ES-I3 (cell line): ENCODE results near the gene GBF1.

Experiments used
- H3K36me3 ChIP-seq: 2 replicates; pipeline ENCODE4 v1.6.1; 2013; ENCODE audit warnings: mild to moderate bottlenecking, low read length, control low read depth, moderate library complexity; ENCODE audit not compliant: insufficient read depth
- H3K4me1 ChIP-seq: 2 replicates; pipeline ENCODE4 v1.6.1; 2013; ENCODE audit warnings: mild to moderate bottlenecking, control low read depth, low read length; ENCODE audit not compliant: insufficient read depth
- H3K9ac ChIP-seq: 2 replicates; pipeline ENCODE4 v1.6.1; 2013; ENCODE audit warnings: low read depth, mild to moderate bottlenecking, low read length, moderate library complexity
- H3K9me3 ChIP-seq: 2 replicates; pipeline ENCODE4 v1.6.1; 2013; ENCODE audit warnings: mild to moderate bottlenecking, low read length, moderate library complexity; ENCODE audit not compliant: control insufficient read depth, insufficient read depth

GBF1 gene

GRCh38 chr10:102267748-102268147 lies 22.4 kb downstream of the GBF1 start:
- no peak overlapping the region for H3K9ac ChIP-seq
- no peaks in the 10 kb centered on the region for H3K9me3 ChIP-seq
- no peaks in the 10 kb centered on the region for H3K36me3 ChIP-seq
- no peaks in the 10 kb centered on the region for H3K4me1 ChIP-seq

GRCh38 chr10:102268375-102268888 lies 23.1 kb downstream of the GBF1 start:
- H3K36me3 ChIP-seq, result no peaks in the 10 kb centered on the region
- H3K4me1 ChIP-seq, result no peaks in the 10 kb centered on the region
- H3K9me3 ChIP-seq, result no peaks in the 10 kb centered on the region
- no peak overlapping the region for H3K9ac ChIP-seq

GRCh38 chr10:102269017-102269416 lies 23.7 kb downstream of the GBF1 start:
- no peaks in the 10 kb centered on the region for H3K36me3 ChIP-seq
- no peak overlapping the region for H3K9ac ChIP-seq
- H3K4me1 ChIP-seq, result no peaks in the 10 kb centered on the region
- H3K9me3 ChIP-seq, result no peaks in the 10 kb centered on the region

GRCh38 chr10:102274062-102274461 lies 28.7 kb downstream of the GBF1 start:
- Histone ChIP-seq H3K9me3 (no peaks in the 10 kb centered on the region), H3K36me3 (no peaks in the 10 kb centered on the region), H3K4me1 (no peaks in the 10 kb centered on the region), H3K9ac (no peak overlapping the region)

- H3K4me1 ChIP-seq, result no peaks in the 10 kb centered on the region
- no peak overlapping the region for H3K9ac ChIP-seq
- no peaks in the 10 kb centered on the region for H3K9me3 ChIP-seq
- no peaks in the 10 kb centered on the region for H3K36me3 ChIP-seq
Measured at GRCh38 chr10:102275343-102275742, 30.0 kb downstream of the GBF1 start.

- H3K9ac ChIP-seq, result no peak overlapping the region
- H3K9me3 ChIP-seq, result no peaks in the 10 kb centered on the region
- H3K36me3 ChIP-seq, result no peaks in the 10 kb centered on the region
- H3K4me1 ChIP-seq, result no peaks in the 10 kb centered on the region
Measured at GRCh38 chr10:102279104-102279503, 33.8 kb downstream of the GBF1 start.

- Histone ChIP-seq H3K9ac (no peak overlapping the region), H3K4me1 (no peaks in the 10 kb centered on the region), H3K9me3 (no peaks in the 10 kb centered on the region), H3K36me3 (no peaks in the 10 kb centered on the region)
Measured at GRCh38 chr10:102280397-102281101, 35.2 kb downstream of the GBF1 start.

GRCh38 chr10:102281102-102281487 lies 35.8 kb downstream of the GBF1 start:
- Histone ChIP-seq H3K4me1 (no peaks in the 10 kb centered on the region), H3K36me3 (no peaks in the 10 kb centered on the region), H3K9ac (no peak overlapping the region), H3K9me3 (no peaks in the 10 kb centered on the region)

GRCh38 chr10:102283488-102283887 lies 38.2 kb downstream of the GBF1 start:
- no peaks in the 10 kb centered on the region for H3K4me1 ChIP-seq
- no peaks in the 10 kb centered on the region for H3K36me3 ChIP-seq
- no peaks in the 10 kb centered on the region for H3K9me3 ChIP-seq
- no peak overlapping the region for H3K9ac ChIP-seq

GRCh38 chr10:102283890-102284289 lies 38.6 kb downstream of the GBF1 start:
- no peaks in the 10 kb centered on the region for H3K36me3 ChIP-seq
- H3K4me1 ChIP-seq, result no peaks in the 10 kb centered on the region
- no peak overlapping the region for H3K9ac ChIP-seq
- H3K9me3 ChIP-seq, result no peaks in the 10 kb centered on the region

GRCh38 chr10:102284531-102284930 lies 39.2 kb downstream of the GBF1 start:
- Histone ChIP-seq H3K9me3 (no peaks in the 10 kb centered on the region), H3K9ac (no peak overlapping the region), H3K36me3 (no peaks in the 10 kb centered on the region), H3K4me1 (no peaks in the 10 kb centered on the region)

- no peaks in the 10 kb centered on the region for H3K36me3 ChIP-seq
- H3K4me1 ChIP-seq, result no peaks in the 10 kb centered on the region
- H3K9me3 ChIP-seq, result no peaks in the 10 kb centered on the region
- no peak overlapping the region for H3K9ac ChIP-seq
Measured at GRCh38 chr10:102285133-102285532, 39.8 kb downstream of the GBF1 start.

GRCh38 chr10:102286216-102286615 lies 40.9 kb downstream of the GBF1 start:
- H3K9ac ChIP-seq, result no peak overlapping the region
- H3K36me3 ChIP-seq, result no peaks in the 10 kb centered on the region

GRCh38 chr10:102287538-102287937 lies 42.2 kb downstream of the GBF1 start:
- H3K36me3 ChIP-seq, result no peaks in the 10 kb centered on the region
- no peaks in the 10 kb centered on the region for H3K4me1 ChIP-seq
- H3K9ac ChIP-seq, result no peak overlapping the region
- H3K9me3 ChIP-seq, result no peaks in the 10 kb centered on the region

More at GRCh38 chr10:102286216-102286615, 40.9 kb downstream of the GBF1 start:
- Histone ChIP-seq H3K9me3 (no peaks in the 10 kb centered on the region), H3K4me1 (no peaks in the 10 kb centered on the region)

- Histone ChIP-seq H3K4me1 (no peaks in the 10 kb centered on the region), H3K9ac (no peak overlapping the region), H3K9me3 (no peaks in the 10 kb centered on the region), H3K36me3 (no peaks in the 10 kb centered on the region)
Measured at GRCh38 chr10:102287991-102288390, 42.7 kb downstream of the GBF1 start.
